ENCODE results near the gene RBMY1D.
"Not testable (repeated sequence)": the region's sequence is repeated elsewhere in the genome, so short reads cannot be mapped to it uniquely, and the experiment has no call there.

RBMY1D gene

GRCh38 chrY:21894426-21894825 lies at the start of gene RBMY1D:
Gene RBMY1D (minus strand): TSS chrY:21894526. CDS start chrY:21892513, 2,013 bp downstream.
- DNase-seq (ENCODE audit: low read depth in 3 of 3) = not testable (repeated sequence)

- not testable (repeated sequence) for DNase-seq (ENCODE audit: low read depth in 3 of 3)
These were observed 23.6 kb upstream of the RBMY1D start, which contains the start of gene RBMY1E for GRCh38 chrY:21917932-21918331. Gene RBMY1E (minus strand): TSS chrY:21918032. CDS start chrY:21916054, 1,978 bp downstream.

DNA sequence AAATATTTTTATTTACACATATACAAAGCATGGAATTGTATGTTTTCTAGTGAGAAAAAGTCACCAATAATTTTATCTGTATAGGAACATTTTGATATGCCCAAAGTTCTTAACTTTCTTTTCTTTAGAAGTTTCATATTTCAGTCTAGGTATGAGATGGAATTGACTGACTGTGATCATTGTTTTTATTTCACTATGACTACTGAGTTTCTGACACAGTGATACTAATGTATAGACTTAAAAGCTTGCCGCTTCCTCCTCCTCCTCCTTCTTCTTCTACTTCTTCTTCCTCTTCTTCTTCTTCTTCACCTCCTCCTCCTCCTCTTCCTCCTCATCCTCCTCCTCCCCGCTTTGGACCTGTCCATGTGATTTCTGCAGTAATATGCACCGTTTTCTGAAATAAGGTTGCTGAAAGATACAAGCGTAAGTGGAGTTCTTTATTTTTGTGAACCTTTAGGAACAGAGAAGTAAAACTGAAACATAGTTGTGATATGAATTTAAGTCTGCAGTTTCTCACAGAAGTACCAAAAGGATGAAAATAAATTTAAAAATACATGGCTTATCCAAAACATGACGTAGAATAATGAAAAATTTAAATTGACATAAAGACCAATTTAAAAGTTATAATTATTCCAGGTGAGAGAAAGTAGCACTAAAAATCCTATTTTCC lies 24.8 kb downstream of the RBMY1D start:
- not testable (repeated sequence) for DNase-seq (ENCODE audit: low read depth in 3 of 3)

DNA sequence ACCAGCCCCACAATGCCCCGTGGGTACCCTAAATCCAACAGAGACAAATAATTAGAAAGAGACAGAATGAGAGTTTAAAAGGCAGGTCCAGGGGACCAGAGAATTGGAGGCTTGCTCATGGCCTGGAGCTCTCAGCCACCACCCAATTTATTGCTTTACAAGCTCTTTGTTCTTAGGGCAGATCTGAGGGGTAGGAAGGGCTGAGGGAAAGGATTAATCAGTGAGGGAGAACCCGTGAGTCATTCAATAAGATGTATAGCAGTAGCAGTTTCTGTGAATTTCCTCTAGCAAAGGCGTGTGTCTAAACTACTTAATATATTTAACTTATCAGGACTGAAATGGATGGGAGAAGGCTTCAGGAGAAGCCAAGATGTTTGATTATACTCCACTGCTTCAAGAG lies 48.8 kb downstream of the RBMY1D start:
- DNase-seq (ENCODE audit: low read depth in 3 of 3) = no peak

- no peak for DNase-seq (ENCODE audit: low read depth in 3 of 3)
These were observed 52.2 kb downstream of the RBMY1D start for GRCh38 chrY:21842090-21842489.

GRCh38 chrY:21839489-21839888 lies 54.8 kb downstream of the RBMY1D start:
- DNase-seq (ENCODE audit: low read depth in 3 of 3) = no peak

GRCh38 chrY:21836343-21836742 lies 58.0 kb downstream of the RBMY1D start:
- no peak for DNase-seq (ENCODE audit: low read depth in 3 of 3)

GRCh38 chrY:21835052-21835451 lies 59.3 kb downstream of the RBMY1D start:
- no peak for DNase-seq (ENCODE audit: low read depth in 3 of 3)

All from stimulated activated CD4-positive, alpha-beta T cell treated with anti-CD3 and anti-CD28 coated beads, TNF-alpha, amount 100 ng/mL, for 24 hours (primary cell).